Stimulated activated CD4-positive, alpha-beta T cell treated with anti-CD3 and anti-CD28 coated beads, Interleukin-1b, Interleukin-23, amount 100 ng/mL, for 48 hours (primary cell): ENCODE measurements around the gene CDR2L.
"Not testable (repeated sequence)": the region's sequence is repeated elsewhere in the genome, so short reads cannot be mapped to it uniquely, and the experiment has no call there.

Source experiments
- DNase-seq: peaks from one replicate; pipeline ENCODE4 v3.0.0-alpha.2; 2020

The CDR2L gene

GRCh38 chr17:74982663-74983313 lies 4.6 kb upstream of the CDR2L start:
- not testable (repeated sequence) for DNase-seq

- no peak for DNase-seq
Observed at GRCh38 chr17:74986206-74986576, 1.2 kb upstream of the CDR2L start.

- no peak for DNase-seq
Observed at GRCh38 chr17:74987909-74988711, 678 bp downstream of the CDR2L start.

- DNase-seq, result no peak
Observed at GRCh38 chr17:74990581-74991105, 3.2 kb downstream of the CDR2L start.

- no peak for DNase-seq
Observed at GRCh38 chr17:74992223-74992622, 4.8 kb downstream of the CDR2L start.

- DNase-seq, result no peak
Observed at GRCh38 chr17:74994440-74994839, 7.0 kb downstream of the CDR2L start.

GRCh38 chr17:74995847-74996246 lies 8.4 kb downstream of the CDR2L start:
- no peak for DNase-seq

GRCh38 chr17:74998783-74999182 lies 11.4 kb downstream of the CDR2L start:
- DNase-seq, result no peak

- no peak for DNase-seq
Observed at GRCh38 chr17:74999523-74999922, 12.1 kb downstream of the CDR2L start.

GRCh38 chr17:75001915-75002843 lies 14.7 kb downstream of the CDR2L start:
- DNase-seq, result no peak

GRCh38 chr17:75003070-75003956 lies 15.9 kb downstream of the CDR2L start:
- no peak for DNase-seq

- DNase-seq, result no peak
Observed at GRCh38 chr17:75003957-75004355, 16.5 kb downstream of the CDR2L start.

- no peak for DNase-seq
Observed at GRCh38 chr17:75004371-75004770, 16.9 kb downstream of the CDR2L start.

GRCh38 chr17:75005291-75005690 lies 17.9 kb downstream of the CDR2L start:
- no peak for DNase-seq

- DNase-seq, result not testable (repeated sequence)
Observed at GRCh38 chr17:75006084-75006483, 18.7 kb downstream of the CDR2L start.

- DNase-seq, result no peak
Observed at GRCh38 chr17:75006653-75007052, 19.2 kb downstream of the CDR2L start.

- no peak for DNase-seq
Observed at GRCh38 chr17:75008373-75008772, 20.9 kb downstream of the CDR2L start.

GRCh38 chr17:75009139-75009724 lies 21.8 kb downstream of the CDR2L start:
- DNase-seq, result no peak

GRCh38 chr17:75010683-75011400 lies 23.4 kb downstream of the CDR2L start:
- DNase-seq, result peak; percentile 8

GRCh38 chr17:75011401-75012095 lies 24.1 kb downstream of the CDR2L start:
- no peak for DNase-seq

GRCh38 chr17:75012096-75012345 lies 24.6 kb downstream of the CDR2L start:
- no peak for DNase-seq
